ENCODE measurements around the gene SMAD3.

DNA sequence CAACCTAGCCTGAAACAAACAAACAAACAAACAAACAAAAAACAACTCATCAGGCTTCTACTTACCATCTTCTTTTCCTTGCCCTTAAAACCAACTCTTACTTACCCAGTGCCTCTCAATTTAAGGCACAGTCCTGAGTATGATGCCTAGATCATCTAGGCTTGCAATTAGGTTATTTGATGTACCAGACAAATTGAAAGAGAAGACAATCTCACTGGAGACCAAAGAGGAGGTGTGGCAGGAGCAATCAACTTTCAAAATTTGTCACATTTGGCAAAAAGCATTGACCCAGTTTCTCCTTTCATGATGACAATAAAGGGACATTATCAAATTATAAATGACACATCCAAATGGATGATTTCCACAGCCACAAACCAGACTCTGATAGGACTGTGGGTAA lies 153.0 kb downstream of the SMAD3 start:
- TF ChIP-seq POLR2A (IDR thresholded peaks at IDR 0.05; ENCODE audit: low read depth, low read length) (no peak), POLR2AphosphoS5 (IDR thresholded peaks at IDR 0.05; ENCODE audit: low read depth, low read length) (no peak), TAF1 (IDR thresholded peaks at IDR 0.05; ENCODE audit: borderline replicate concordance, low read depth, low read length) (no peak)

All from GM12892 (cell line).